Measurements from ENCODE around the gene PHLDB1.

GRCh38 chr11:118645066-118645715, 37.8 kb downstream of the PHLDB1 start:
- no peak for TF ChIP-seq CTCF (conservative IDR thresholded peaks at IDR 0.05)
- TF ChIP-seq EZH2 (IDR thresholded peaks at IDR 0.05; ENCODE audit: low read depth) = no peak

All from PC-9 (cell line).